Tibial nerve (tissue), 4 donors: ENCODE results near the gene ICE2. TPM values are rescaled to one million over a fixed set of nuclear protein-coding genes. Genes with fewer than 3 reads are reported as not detected.

ENCODE experiments used
- DNase-seq, 2 donors: peaks; one replicate each; pipeline ENCODE4 v3.0.0-alpha.2; 2019; ENCODE audit warnings: low spot score in 2 of 2
- H3K27ac ChIP-seq, 4 donors: fragments of 200-600 bp; sonication (generic) in 3 of 4; one replicate each; pipeline ENCODE4 v1.5.1; 2017 to 2019; ENCODE audit warnings: mild to moderate bottlenecking in 1 of 4
- H3K27me3 ChIP-seq, 2 donors: fragments of 200-600 bp; sonication (generic) in 1 of 2; one replicate each; pipeline versions ENCODE4 v1.5.1 to v1.6.0; 2017 to 2019
- H3K36me3 ChIP-seq, 3 donors: fragments of 200-600 bp; sonication (generic); one replicate each; pipeline ENCODE4 v1.5.1; 2018 to 2019
- H3K4me1 ChIP-seq, 4 donors: fragments of 200-600 bp; sonication (generic) in 3 of 4; one replicate each; pipeline ENCODE4 v1.5.1; 2017 to 2019
- H3K4me3 ChIP-seq, 4 donors: fragments of 200-600 bp; sonication (generic) in 3 of 4; one replicate each; pipeline ENCODE4 v1.5.1; 2017 to 2019; ENCODE audit warnings: mild to moderate bottlenecking in 1 of 4, moderate library complexity in 1 of 4
- H3K9me3 ChIP-seq, 4 donors: fragments of 200-600 bp; sonication (generic) in 3 of 4; one replicate each; pipeline ENCODE4 v1.5.1; 2017 to 2019
- CTCF ChIP-seq, 5 experiments: fragments of 200-600 bp in 3 of 5; fragments of 450-650 bp in 2 of 5; sonication (generic) in 3 of 5; IDR thresholded peaks; one replicate each; pipeline ENCODE4 v1.5.1; 2016 to 2019; ENCODE audit warnings: antibody characterized with exemption in 5 of 5, mild to moderate bottlenecking in 3 of 5, moderate library complexity in 2 of 5
- EP300 ChIP-seq, 2 donors: sonication (generic); formaldehyde crosslinking; IDR thresholded peaks; one replicate each; pipeline ENCODE4 v1.6.1; 2017; ENCODE audit warnings: antibody characterized with exemption in 2 of 2, mild to moderate bottlenecking in 1 of 2
- POLR2A ChIP-seq, 2 donors: fragments of 450-650 bp; IDR thresholded peaks; one replicate each; pipeline ENCODE4 v1.6.1; 2017; ENCODE audit warnings: antibody characterized with exemption in 2 of 2, mild to moderate bottlenecking in 2 of 2, moderate library complexity in 2 of 2
- whole genome bisulfite sequencing, 2 donors: methylation state at CpG; one replicate each; pipeline ENCODE4 v1.1.5; 2018; 5-methylcytosine and 5-hydroxymethylcytosine counted together
- total RNA-seq, 4 donors: library from RNA; depleted of rRNA; stranded (reverse); fragments of >200 nt; gene quantifications; one replicate each; pipeline ENCODE4 v1.1.0, GENCODE V29; 2016

The ICE2 gene
- total RNA-seq, 4 donors from 2014 or later: 23.9 to 44.1 (median 26.0) TPM

- WGBS, 2 donors: 32 to 37% methylated on average over 6 of the region's 6 CpGs
- Histone ChIP-seq H3K9me3 (no peaks in the 10 kb centered on the region), H3K36me3 (peaks cover 0 to 4% (median 0%) of the 10 kb centered on the region in 3 donors), H3K27ac (peak overlapping the region in 3 of 4 donors; percentile 98 to 100 (median 99)), H3K4me1 (peaks cover 8 to 95% (median 80%) of the 10 kb centered on the region in 4 donors), H3K27me3 (no peaks in the 10 kb centered on the region), H3K4me3 (no peak overlapping the region)
- DNase-seq: no peak
- TF ChIP-seq POLR2A (IDR thresholded peaks at IDR 0.05) (no peak), CTCF (IDR thresholded peaks at IDR 0.05) (no peak), EP300 (IDR thresholded peaks at IDR 0.05) (no peak)
These were observed 88.7 kb downstream of the ICE2 start for GRCh38 chr15:60390231-60390630.

- peaks cover 0 to 8% (median 0%) of the 10 kb centered on the region in 3 donors for H3K36me3 ChIP-seq
- H3K27me3 ChIP-seq: no peaks in the 10 kb centered on the region
- 26 to 32% methylated on average over 8 of the region's 8 CpGs for WGBS, 2 donors
- no peaks in the 10 kb centered on the region for H3K9me3 ChIP-seq
- no peak for DNase-seq
- H3K27ac ChIP-seq: peak overlapping the region in 3 of 4 donors; percentile 19 to 100 (median 98)
- no peak for TF ChIP-seq CTCF (IDR thresholded peaks at IDR 0.05)
- no peak for TF ChIP-seq POLR2A (IDR thresholded peaks at IDR 0.05)
- no peak for TF ChIP-seq EP300 (IDR thresholded peaks at IDR 0.05)
- peaks cover 4 to 95% (median 76%) of the 10 kb centered on the region in 4 donors for H3K4me1 ChIP-seq
- H3K4me3 ChIP-seq: peak overlapping the region in 1 of 4 donors; percentile 12
These were observed 89.5 kb downstream of the ICE2 start for GRCh38 chr15:60389261-60390077.

GRCh38 chr15:60387321-60387720, 91.6 kb downstream of the ICE2 start:
- Histone ChIP-seq H3K27me3 (no peaks in the 10 kb centered on the region), H3K36me3 (peaks cover 0 to 28% (median 0%) of the 10 kb centered on the region in 3 donors), H3K4me1 (peaks cover 4 to 95% (median 70%) of the 10 kb centered on the region in 4 donors), H3K27ac (peak overlapping the region in 2 of 4 donors; percentile 5 to 100), H3K4me3 (no peak overlapping the region), H3K9me3 (no peaks in the 10 kb centered on the region)
- no peak for DNase-seq
- TF ChIP-seq POLR2A (IDR thresholded peaks at IDR 0.05): no peak
- no peak for TF ChIP-seq EP300 (IDR thresholded peaks at IDR 0.05)
- TF ChIP-seq CTCF (IDR thresholded peaks at IDR 0.05): no peak
- 59 to 67% methylated on average over 1 of the region's 1 CpG for WGBS, 2 donors

GRCh38 chr15:60386615-60387014, 92.3 kb downstream of the ICE2 start:
- Histone ChIP-seq H3K27ac (peak overlapping the region in 1 of 4 donors; percentile 100), H3K4me1 (peaks cover 4 to 95% (median 65%) of the 10 kb centered on the region in 4 donors), H3K4me3 (no peak overlapping the region), H3K27me3 (no peaks in the 10 kb centered on the region), H3K9me3 (no peaks in the 10 kb centered on the region), H3K36me3 (peaks cover 0 to 36% (median 0%) of the 10 kb centered on the region in 3 donors)
- no peak for DNase-seq
- TF ChIP-seq POLR2A (IDR thresholded peaks at IDR 0.05): no peak
- no peak for TF ChIP-seq EP300 (IDR thresholded peaks at IDR 0.05)
- no peak for TF ChIP-seq CTCF (IDR thresholded peaks at IDR 0.05)
- 43 to 49% methylated on average over 4 of the region's 4 CpGs for WGBS, 2 donors
